Kidney epithelial cell (primary cell): ENCODE data around the gene HTRA2. TPM values are rescaled to one million over a fixed set of nuclear protein-coding genes. Genes with fewer than 3 reads are reported as not detected.
"Not testable (repeated sequence)": the region's sequence is repeated elsewhere in the genome, so short reads cannot be mapped to it uniquely, and the experiment has no call there.

Experiments
- DNase-seq: peaks from one replicate; pipeline ENCODE4 v3.0.0-alpha.2; 2010; ENCODE audit warnings: low read depth
- H3K27me3 ChIP-seq: 2 replicates; pipeline ENCODE4 v1.6.0; 2011; ENCODE audit warnings: low read length; ENCODE audit not compliant: control insufficient read depth, insufficient read depth
- H3K36me3 ChIP-seq: 2 replicates; pipeline ENCODE4 v1.5.1; 2011; ENCODE audit warnings: low read length; ENCODE audit not compliant: control insufficient read depth, insufficient read depth
- H3K4me3 ChIP-seq: 2 replicates; pipeline ENCODE4 v1.5.1; 2011; ENCODE audit warnings: low read depth, mild to moderate bottlenecking, control low read depth, low read length
- total RNA-seq: library from RNA; depleted of rRNA; stranded (reverse); fragments of >200 nt; gene quantifications from 2 replicates; pipeline ENCODE4 v1.2.3, GENCODE V29; 2015
- TF ChIP-seq, protein P1 (sequence below): IDR thresholded peaks from 2 replicates; pipeline ENCODE4 v1.5.1; 2011; ENCODE audit warnings: mild to moderate bottlenecking, moderate library complexity, low read length, control low read depth, inconsistent platforms; ENCODE audit not compliant: insufficient read depth, poor library complexity, severe bottlenecking

Gene HTRA2
- total RNA-seq, result 35.1 and 36.0 TPM in 2 replicates

DNA sequence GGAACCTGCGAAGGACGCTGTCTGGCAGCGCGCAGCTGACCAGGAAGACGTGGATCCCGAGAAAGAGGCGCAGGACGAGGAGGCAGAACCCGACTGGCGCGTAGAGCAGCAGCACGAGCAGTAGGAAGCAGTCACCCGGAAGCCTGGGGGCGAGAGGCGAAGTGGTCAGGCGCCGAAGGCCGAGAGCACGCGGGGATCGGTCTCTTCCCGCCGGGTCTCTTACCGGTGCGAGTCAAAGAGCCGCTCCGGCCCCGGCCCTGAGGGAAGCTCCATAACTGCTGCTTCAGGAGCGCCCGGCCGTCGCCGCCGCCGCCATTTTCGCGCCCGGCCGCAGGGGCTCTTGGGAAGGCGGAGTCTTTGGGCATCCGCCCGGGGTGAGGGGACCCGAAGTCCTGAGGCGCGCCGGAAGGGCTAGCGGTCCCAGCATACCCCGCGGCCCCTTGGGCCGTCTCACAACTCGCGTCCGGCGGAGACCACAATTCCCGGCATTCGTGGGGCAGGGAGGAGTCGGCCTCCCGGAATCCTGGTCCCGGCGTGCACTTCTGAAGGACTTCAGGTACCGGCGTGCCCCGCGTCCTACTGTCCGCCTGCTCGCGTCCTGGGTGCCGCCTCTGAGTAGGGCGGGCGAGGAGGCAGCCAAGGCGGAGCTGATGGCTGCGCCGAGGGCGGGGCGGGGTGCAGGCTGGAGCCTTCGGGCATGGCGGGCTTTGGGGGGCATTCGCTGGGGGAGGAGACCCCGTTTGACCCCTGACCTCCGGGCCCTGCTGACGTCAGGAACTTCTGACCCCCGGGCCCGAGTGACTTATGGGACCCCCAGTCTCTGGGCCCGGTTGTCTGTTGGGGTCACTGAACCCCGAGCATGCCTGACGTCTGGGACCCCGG is at the start of gene HTRA2, which contains the start of gene AUP1:
HTRA2 (plus strand) TSS at position 577 of the 882 bp plus-strand sequence; CDS start at position 651, 74 bp downstream.
AUP1 (minus strand) TSS at position 350 of the 882 bp plus-strand sequence; CDS start at position 273, 77 bp downstream.
- peak; percentile 97 for DNase-seq

DNA sequence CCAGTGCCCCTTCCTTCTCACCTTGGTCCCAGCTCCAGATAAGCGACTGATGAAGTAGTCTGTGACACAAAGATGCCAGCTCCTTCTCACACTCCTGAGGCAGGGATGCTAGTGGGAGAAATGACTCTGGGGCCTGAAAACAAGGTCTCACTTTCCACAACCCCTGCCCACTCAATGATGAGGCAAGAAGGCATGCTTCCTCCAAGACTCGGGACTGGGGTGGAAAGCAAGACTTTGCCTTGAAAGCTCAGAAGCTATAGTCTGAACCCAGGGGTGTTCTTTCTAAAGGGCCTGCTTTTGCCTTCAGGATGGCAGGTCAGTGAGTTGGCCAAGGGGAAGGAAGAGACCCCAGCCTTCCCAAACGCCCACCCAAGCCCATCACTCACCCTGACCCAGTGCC is 48.3 kb upstream of the HTRA2 start:
- TF ChIP-seq, protein P1, sequence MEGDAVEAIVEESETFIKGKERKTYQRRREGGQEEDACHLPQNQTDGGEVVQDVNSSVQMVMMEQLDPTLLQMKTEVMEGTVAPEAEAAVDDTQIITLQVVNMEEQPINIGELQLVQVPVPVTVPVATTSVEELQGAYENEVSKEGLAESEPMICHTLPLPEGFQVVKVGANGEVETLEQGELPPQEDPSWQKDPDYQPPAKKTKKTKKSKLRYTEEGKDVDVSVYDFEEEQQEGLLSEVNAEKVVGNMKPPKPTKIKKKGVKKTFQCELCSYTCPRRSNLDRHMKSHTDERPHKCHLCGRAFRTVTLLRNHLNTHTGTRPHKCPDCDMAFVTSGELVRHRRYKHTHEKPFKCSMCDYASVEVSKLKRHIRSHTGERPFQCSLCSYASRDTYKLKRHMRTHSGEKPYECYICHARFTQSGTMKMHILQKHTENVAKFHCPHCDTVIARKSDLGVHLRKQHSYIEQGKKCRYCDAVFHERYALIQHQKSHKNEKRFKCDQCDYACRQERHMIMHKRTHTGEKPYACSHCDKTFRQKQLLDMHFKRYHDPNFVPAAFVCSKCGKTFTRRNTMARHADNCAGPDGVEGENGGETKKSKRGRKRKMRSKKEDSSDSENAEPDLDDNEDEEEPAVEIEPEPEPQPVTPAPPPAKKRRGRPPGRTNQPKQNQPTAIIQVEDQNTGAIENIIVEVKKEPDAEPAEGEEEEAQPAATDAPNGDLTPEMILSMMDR, result no peak
- H3K4me3 ChIP-seq, result peak overlapping the region; percentile 60
- no peaks in the 10 kb centered on the region for H3K27me3 ChIP-seq
- no peaks in the 10 kb centered on the region for H3K36me3 ChIP-seq
- no peak for DNase-seq

More for the DNA sequence above, at the start of gene HTRA2, which contains the start of gene AUP1:
- TF ChIP-seq, protein P1, result no peak
- Histone ChIP-seq H3K27me3 (no peaks in the 10 kb centered on the region), H3K36me3 (peaks cover 4% of the 10 kb centered on the region), H3K4me3 (peak within 1 kb of the TSS; percentile 62)

DNA sequence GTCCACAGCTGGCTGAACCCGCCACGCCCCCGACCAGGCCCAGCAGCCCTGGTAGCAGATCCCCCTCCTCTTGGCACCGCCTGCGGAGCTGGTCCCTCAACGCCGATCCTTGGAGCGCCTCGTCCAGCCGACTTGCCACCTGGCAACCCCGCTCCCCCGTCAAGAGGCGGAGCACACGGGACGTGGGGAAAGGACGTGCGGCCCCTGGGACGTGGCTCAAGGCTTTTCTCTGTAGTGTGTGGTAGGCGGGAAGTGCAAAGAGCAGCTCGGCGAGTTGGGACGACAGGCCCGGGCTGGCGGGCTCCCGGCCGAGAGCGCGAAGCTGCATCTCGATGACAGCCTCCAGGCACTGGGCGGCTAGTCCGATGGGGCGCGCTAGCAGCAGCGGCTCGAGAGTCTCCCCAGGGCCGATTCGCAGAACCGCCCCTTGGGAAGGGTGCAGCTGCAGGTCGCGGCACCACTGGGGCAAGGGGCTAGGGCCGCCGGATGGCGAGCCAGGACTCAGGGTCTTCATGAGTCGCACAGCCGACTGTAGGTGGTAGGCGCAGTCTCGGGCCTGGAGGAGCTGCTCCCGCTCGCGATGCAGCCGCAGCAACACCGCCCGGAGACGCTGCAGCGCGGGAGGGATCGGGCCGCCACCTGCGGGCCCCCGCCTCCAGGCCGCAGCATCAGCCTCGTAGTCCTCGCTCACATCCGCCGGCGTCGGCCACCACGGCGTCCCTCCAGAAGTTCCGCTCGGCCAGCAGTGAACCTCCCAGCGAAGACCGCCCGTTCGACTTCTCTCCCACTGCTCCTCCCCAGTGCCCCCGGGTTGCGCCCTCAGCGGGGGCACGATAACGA is 47.6 kb upstream of the HTRA2 start:
- TF ChIP-seq, protein P1, result no peak
- Histone ChIP-seq H3K4me3 (peak overlapping the region; percentile 60), H3K27me3 (no peaks in the 10 kb centered on the region), H3K36me3 (no peaks in the 10 kb centered on the region)
- DNase-seq, result no peak

DNA sequence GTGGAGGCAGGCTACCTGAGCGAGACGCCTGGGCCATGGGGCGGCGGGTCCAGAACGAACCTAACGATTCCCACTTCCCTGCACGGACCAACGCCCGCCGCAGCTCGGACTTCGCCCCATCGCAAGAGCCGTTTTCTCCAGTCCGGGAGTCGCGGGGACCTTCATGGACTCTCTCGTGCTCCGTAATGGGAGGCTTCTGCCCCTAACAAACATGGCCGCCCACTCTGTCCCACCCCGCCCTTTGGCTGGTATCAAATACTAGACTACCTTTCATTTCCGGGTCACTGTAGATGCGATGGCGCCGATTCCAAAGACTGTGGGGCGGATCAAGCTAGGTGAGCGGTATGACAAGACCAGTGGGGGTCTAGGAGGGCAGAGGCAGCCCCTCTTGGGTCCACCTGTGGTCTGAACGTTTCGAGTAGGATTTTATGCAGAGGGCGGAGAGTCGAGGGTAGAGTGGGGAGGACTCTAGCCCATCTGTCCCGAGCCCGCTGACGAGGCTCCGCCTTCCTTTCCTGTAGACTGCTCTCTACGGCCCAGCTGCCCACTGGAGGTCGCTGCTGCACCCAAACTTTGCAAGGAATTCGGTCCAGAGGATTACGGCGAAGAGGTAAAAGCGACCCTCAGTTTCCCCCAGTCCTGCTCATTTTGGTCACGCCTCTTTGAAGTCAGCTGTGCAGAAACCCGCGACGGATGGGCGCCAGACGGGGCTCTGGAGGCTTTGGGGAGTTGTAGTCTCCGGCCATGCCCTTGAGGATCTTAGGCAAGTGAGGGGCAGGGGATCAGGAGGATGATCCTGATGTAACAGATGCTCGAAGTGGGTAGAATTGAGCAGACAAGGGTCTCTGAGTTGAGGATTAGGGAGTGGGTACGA is 46.7 kb upstream of the HTRA2 start, which contains the start of the genes CCDC142 and TTC31:
CCDC142 (minus strand) TSS at position 198 of the 874 bp plus-strand sequence; CDS start at position 37, 161 bp downstream.
TTC31 (plus strand) TSS at position 281 of the 874 bp plus-strand sequence; CDS start at position 296, 15 bp downstream.
- Histone ChIP-seq H3K27me3 (no peaks in the 10 kb centered on the region), H3K4me3 (peak within 1 kb of the TSS; percentile 60), H3K36me3 (no peaks in the 10 kb centered on the region)
- DNase-seq, result peak; percentile 73
- TF ChIP-seq, protein P1, result peak; percentile 91

DNA sequence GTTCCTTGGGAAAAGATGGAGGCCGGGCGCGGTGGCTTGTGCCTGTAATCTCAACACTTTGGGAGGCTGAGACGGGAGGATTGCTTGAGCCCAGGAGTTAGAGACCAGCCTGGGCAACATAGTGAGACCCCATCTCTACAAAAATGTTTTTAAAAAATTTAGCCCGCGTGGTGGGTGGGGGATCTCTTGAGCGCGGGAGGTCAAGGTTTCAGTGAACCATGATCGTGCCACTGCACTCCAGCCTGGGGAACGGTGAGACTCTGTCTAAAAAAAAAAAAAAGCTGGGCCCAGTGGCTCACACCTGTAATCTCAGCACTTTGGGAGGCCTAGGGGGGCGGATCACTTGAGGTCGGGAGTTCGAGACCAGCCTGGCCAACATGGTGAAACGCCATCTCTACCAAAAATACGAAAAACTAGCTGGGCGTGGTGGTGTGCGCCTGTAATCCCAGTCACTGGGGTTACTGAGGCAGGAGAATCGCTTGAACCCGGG is 46.0 kb upstream of the HTRA2 start:
- peak overlapping the region; percentile 60 for H3K4me3 ChIP-seq
- DNase-seq, H3K27me3 ChIP-seq, H3K36me3 ChIP-seq: not testable (repeated sequence)
